Glomerular visceral epithelial cell (primary cell): ENCODE results near the gene CPT1B.

ENCODE experiments used
- DNase-seq: peaks from one replicate; pipeline ENCODE4 v3.0.0-alpha.2; 2016; ENCODE audit errors: extremely low spot score

CPT1B gene

DNA sequence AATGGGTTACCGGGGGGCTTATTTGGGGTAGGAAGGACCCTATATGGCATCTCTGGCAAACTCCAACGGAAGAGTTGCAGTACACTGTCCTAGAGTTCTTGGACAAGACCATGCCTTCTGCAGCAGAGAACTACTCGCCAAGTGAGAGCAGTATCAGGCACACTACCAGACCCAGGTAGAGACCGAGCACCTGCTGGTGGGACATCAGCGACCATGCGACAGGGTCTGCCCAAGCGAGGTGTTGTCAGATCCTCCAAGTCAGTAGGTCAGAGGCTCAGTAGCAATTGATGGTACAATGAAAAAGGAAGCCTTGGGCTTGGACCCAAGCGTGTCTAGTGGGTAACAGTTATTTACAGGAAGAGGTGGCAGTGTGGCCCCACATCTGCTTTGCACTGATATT lies 7.6 kb upstream of the CPT1B start:
- no peak for DNase-seq

DNA sequence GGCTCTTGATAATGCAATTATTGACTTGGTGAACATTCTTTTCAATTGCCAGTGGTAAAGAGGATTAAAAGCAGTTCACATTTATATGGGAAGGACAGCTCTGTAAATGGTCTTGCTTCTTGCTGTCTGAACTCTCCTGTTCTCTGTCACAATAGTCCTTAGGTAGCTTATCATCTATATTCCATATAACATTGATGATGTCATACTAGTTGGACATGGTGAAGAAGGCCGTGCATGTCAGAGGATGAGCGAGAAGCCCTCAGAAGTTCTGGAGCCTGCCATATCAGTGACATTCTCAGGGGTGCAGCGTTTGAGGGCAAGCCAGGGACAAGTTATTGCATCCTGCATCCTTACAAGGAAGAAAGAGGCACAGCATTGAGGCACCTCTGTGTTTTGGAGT lies 7.0 kb upstream of the CPT1B start:
- DNase-seq, result no peak

DNA sequence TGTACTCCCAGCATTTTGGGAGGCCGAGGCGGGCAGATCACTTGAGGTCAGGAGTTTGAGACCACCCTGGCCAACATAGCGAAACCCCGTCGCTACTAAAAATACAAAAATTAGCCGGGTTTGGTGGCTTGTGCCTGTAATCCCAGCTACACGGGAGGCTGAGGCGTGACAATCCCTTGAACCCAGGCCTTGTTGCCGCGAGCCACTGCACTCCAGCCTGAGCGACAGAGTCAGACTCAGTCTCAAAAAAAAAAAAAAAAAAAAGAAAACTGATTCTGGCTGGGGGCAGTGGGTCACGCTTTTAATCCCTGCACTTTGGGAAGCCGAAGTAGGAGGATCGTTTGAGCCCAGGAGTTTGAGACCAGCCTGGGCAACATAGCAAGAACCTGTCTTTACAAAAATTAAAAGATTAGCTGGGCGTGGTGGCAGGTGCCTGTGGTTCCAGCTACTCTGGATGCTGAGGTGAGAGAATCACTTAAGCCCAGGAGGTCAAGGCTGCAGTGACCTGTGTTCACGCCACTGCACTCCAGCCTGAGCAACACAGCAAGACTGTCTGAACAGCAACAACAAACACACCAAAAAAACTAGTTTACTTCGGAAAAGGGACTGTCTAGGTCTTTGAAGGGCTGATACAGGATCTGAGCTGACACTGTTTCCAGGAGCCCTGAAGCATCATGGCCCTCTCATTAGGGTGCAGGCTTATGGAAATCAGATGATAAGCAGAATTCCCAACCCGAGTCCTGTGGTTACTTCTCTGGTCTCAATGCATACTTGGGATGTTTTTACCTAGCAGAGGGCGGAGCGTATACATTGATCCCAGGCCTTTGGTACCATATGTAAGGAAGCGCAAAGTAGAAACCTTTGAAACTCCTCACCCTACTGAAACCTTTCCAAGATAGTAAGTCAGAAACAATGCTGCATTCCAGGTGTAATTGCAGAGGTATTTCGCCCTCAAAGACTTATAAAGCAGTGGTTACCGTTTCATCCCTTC lies 6.2 kb upstream of the CPT1B start:
- DNase-seq, result no peak

DNA sequence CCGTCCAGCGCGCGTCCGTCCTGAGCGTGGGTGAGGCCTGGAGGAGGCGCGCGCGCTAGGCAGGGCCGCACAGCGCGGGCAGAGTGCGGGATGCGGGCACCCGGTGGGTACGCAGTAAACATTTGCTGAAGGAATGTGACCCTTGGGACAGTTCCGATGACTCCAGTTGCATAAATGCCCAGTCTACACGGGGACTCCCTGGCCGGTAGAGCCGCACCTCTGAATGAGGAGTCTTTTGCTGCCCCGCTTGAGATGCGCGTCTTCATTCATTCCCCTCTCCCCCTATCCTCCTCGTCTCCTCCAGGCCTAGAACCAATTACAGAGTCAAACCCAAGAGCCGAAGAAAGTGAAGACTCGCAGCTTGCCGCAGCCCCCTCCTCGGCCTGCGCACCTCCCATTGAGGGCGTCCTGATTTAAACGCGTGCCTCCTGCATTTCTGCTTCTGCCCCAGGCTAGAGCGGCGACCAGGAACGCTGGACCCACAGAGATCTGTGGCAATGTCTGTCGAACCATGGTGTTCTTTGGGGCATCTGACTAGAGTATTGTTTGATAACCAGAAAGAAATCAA lies 5.2 kb upstream of the CPT1B start:
- DNase-seq, result no peak

DNA sequence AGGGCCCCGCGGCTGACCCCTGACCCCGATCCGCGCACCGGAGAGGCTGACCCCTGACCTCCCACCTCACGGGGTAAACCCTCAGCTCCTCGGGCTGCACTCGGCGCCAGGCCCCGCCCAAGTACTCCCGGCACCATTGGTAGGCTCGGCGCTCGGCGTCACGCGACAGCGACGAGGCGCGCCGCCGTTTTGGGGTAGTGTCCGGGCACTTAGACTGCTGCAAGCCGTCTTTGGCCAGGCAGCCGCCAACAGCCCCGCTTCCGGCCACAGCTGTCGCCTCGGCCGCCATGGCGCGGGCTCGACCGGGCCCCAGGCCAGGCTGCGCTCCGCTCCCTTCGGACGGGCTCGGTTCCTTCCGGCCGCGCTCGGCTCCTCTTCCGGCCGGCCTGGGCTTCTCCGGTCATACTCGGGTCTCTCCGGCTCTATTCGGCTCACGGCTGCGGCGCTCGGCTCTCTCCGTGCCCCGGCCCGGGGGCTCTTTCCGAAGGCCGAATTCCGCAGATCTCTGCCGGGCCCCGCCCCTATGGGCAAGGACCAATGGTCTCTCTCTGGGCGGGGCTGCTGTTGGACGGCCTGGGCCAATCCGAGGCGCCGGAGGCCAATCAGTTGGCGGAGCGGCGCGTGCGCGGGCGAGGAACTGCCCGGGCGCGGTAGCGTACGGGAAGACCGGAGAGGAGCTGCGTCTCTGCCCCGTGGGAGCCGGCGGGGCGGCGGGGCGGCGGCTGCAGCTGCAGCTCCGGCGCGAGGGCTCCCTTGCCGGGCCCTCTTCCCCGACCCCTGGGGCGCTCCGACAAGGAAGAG lies 4.5 kb upstream of the CPT1B start, which contains the start of gene CHKB:
TSS of gene CHKB (minus strand) at position 357 of the 801 bp plus-strand sequence. CDS start at position 289, 68 bp downstream.
- peak; percentile 97 for DNase-seq

DNA sequence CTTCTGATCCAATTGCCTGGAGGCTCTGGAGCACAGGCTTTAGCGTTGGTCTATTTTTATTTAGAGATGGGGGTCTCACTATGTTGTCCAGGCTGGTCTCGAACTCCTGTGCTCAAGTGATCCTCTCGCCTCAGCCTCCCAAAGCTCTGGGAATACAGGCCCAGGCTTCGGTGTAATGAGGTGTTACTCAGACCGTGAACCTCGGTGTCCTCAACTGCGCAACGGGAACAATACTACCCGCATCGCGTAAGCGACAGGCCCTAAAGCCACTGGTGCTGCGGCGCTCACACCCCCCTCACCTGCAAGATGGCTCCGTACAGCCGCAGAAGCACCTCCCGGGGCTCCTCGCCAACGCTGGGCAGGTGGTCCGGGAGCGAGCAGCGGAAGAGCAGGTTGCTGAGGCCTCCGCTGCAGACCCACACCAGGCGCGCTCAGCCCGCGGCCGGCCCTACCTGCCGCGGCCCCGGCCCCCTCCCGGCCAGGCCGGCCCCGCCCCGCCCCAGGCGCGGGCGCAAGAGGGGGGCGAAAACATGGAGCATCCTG lies 3.8 kb upstream of the CPT1B start:
- peak; percentile 12 for DNase-seq

DNA sequence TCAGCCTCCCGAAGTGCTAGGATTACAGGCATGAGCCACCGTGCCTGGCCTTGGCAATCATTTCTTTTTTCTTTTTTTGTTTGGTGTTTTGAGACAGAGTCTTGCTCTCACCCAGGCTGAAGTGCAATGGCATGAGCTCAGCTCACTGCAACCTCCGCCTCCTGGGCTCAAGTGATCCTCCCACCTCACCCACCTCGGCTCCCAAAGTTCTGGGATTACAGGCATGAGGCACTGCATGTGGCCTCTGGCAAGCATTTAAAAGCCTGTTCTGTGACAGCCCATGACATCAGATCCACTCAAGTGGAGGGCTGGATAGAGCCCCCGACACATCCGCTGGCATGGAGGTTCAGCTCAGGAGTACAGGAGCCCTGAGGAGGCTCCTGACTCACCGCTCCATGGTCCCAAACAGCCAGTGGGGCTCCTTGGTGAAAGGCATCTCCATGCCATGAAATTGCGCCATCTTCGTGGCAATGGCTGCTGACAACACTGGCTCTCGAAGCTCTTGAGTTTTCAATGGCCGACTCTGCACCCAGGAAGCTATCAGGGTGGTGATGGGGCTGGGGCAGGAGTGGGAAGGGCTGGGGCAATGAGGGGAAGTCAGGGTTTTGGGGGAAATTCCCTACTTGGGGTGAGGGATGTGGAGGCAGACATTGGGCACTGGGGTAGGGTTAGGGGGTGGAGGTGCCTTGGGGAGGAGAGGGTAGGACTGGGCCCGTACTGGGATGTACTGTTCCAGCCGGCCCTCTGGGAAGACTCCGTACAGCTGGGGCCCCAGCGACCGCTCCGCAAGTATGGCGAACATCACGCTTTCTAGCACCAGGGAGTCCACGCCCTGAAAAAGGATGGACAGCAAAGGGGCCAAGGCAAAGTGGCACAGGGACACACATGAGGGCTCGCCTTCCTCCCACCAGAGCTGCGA lies 3.1 kb upstream of the CPT1B start:
- no peak for DNase-seq

DNA sequence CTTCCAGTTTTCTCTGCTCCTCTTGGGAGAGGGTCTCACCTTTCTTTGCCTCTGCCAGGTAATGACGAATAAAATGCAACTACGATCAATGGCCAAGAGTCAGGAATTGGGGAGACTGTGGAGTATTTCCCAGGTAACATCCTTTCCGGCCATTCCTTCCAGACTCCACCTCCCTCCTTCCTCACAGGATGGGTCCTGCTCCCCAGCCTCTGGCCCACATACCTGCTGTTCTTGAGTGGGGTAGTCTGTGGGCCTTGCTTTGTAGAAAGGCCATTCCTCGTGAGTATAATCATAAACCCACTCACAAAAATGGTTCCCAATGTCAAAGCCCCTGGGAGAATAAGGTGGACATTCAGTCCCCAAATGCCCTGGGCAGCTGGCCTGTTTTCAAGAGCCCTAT lies 1.5 kb upstream of the CPT1B start:
- no peak for DNase-seq

DNA sequence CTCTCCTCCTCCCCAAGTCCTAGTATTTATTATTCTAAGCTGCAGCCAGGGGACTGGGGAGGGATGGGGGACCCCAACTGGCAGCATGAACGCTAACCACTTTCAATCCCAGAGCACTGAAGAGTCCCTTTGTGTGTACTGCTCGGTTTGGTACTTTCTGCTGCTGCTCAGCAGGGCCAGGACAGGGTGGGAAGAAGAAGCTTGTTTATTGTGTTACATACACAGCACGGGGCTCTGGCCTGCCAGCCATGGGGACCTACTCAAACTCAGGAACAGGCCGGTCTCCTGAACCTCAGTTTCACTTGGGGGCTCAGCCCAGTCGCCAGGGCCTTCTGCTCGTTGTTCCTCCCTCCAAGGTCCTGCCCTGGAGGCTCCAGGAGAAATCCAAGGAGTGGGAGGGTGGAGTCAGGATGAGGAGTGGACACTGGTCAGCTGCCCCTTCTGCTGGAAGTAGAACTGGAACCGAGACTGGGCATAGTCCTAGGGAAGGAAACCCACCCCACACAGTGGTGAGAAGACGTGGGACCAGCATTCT lies 616 bp upstream of the CPT1B start:
- DNase-seq, result no peak

DNA sequence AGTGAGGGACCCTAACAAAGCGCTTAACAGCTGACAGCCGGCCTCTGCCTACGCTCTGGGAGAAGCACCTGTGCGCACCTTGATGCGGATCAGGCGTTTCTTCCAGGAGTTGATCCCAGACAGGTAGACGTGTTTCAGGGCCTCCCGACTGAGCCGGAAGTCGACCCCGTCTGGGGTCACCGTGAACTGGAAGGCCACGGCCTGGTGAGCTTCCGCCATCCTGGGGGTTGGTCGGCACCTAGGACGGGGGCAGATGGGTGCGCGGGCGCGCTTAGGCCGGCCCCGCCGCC lies 585 bp downstream of the CPT1B start:
- DNase-seq, result no peak

DNA sequence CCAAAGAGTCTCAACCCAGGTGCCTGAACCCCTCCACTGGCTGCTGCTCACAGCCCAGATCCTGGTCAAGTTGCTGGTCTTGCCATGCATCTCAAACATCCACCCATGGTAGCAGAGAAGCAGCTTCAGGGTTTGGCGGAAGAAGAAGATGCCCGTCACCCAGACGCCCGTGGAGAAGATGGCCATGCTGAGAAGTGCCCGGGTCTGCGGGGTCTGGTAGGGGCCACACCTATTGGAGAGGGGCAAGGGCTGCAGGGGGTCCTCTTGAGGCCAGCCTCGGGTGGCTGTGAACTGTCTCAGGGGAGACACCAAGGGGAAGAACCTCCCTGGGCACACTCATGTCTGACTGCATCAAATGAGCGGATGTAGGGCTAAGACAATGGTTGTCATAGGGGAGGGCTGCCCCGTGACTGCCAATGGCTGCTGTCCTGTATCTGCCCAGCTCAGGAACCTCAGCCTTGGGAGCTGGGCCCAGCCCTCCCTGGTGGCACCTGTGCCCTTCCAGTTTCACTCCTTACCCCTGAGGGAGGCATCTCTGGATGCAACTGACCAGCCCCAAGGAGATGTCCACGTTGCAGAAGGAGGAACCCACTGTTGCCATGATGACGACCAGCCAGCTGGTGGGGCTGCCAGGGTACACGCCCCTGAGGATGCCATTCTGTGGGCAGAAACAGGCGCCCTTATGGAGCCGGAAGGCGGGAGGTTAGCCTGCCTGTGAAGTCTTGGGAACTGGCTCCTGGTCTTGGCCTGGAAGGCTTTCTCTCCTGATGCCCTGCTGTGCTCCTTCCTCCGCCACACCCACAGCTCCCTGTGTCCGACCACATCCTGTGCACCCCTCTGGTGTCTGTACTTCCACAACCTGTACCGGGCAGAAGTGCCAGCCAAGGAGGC lies 1.2 kb downstream of the CPT1B start:
- no peak for DNase-seq

DNA sequence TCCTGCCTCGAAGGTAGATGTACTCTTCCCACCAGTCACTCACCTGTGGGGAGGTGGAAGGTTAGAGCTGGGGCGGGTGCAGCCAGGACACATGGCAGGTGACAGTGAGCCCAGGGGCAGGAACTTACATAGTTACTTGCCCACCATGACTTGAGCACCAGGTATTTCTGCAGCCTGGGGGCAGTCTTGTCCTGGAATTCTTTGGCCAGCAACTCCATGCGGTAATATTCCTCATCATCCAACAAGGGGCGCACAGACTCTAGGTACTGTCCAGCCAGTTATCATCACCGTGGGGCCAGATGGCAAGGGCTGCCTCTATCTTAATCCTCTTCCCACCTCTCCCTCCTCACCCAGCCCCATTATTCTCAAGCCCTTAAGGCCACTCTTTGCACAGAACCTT lies 2.2 kb downstream of the CPT1B start:
- peak; percentile 36 for DNase-seq

DNA sequence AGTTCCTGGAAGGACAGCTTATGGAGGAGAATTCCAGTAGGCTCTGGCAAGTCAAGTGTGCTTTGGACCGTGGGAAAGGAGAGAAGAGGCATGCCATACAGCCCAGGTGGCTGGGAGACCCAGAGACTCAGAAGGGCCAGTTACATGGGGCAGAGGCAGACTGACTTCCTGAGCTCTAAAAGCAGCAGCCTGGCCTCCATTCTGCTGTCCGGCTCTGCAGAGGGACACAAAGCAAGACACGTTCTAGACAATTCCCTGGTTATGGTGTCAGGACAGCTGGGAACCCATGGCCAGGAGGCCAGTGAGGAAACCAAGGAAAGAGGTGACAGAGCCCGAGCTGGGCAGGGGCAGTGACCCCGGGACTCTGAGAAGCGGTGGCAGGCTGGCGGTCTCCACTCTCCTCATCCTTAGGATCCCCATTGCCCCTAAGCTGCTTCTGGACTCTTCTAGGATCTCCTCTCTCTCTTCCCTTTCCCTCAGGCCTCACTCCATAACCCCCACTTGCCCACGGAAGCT lies 2.7 kb downstream of the CPT1B start:
- DNase-seq, result no peak

DNA sequence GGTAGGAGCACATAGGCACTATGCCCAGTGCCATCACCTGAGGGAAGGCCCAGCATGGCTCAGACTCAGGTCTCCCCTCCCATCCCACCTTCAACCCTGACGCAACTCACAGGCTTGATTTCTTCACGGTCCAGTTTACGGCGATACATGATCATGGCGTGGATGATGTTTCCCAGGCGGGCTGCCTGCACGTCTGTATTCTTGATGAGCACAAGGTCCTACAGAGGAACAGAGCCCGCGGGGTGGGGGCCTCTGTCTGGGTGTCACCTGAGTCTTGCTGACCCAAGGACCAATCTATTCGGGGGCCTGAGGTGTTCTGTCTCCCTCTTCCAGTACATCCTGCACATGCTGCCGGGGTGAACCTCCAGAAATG lies 3.9 kb downstream of the CPT1B start:
- DNase-seq, result no peak

DNA sequence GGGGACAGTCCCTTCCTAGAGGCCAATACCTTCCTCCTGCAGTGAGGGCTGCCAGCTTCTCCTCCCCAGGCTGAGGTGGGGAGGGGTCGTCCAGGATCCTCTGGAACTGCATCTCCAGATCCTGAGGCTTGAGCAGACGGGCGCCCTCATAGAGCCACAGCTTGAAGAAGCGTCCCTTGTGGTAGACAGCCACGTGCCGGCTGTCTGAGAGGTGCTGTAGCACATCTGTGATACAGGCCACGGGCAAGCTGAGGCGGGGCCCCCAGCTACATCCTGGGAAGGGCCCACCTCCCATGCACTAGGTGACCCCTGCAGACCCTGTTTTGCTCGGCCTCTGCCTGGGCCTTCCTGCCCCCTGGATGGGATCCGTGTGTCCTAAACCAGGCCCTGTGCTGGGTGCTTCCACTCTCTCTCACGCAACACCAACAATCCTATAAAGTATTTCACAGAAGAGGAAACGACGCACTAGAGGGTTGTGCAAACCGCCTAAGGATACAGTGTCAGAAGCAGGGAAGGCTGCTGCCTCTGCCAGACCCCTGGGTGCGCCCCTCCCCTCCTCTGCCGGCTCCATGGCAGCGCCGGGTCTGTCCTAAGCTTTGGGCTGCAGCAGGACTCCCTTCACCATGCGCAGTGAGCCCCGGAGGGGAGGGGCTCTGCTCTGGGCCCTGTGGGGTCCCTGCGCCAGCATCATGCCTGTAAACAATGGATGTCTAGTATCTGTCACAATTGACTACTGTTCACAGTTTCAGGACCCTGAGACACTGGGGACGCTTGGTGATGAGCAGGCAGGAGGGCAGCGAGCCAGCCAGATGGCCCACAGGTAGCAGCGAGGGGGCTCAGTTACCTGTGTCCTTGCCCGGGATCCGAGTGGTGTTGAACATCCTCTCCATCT lies 4.5 kb downstream of the CPT1B start:
- no peak for DNase-seq

DNA sequence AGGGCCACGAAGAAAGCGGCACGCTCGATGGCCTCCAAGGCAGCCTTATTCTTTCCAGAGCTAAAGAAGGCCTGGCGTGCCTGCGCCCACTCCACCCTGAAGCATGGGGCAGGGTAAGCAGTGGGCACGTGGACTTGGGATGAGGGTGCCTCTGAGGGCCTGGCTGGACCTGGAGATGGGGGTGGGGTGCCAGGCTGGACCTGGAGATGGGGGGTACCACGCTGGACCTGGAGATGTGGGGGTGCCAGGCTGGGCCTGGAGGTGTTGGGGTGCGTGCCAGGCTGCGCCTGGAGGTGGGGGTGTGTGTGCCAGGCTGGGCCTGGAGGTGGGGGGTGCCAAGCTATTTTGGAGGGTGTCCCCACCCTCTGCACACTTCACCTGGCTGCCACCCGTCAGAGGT lies 5.3 kb downstream of the CPT1B start:
- DNase-seq, result no peak

DNA sequence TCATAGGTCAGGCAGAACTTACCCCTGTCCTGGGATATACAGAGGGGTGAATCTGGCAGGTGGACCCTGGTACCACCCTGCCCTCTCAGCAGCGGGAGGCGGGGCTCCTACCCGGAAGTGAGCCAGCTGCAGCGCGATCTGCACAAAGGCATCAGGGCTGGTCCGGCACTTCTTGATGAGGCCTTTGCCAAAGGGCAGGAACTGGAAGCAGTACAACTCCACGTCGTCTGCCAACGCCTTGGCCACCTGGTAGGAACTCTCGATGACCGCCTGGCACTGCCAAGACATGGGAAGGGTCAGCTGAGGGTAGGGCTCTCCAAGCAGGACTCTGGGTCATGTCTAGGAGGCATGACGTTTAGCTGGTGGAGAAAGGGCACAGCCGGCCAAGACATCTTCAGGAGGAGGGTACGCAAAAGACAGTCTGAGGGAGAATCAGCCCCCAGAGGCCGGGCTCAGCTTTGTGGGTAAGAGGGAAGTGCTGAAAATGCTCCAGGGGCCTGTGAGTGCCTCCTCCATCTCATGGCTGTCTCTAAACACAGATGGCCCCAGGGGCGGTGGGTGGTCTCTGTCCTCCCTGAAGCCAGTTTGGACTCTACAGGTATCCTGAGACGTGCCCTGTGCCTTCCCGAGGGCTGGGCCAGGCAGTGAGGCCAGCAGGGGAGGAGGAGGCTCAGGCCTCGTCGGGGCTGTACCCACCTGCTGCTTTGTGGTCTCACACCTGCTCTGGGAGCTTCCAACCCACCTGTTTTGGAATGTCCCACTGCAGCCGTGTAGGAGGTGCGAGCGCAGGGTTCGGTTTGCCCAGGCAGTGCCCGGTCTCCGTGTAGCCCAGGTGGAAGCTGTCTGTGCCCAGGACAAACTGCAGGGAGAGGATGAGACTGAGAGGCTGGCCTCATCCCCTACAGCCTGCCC lies 6.7 kb downstream of the CPT1B start:
- no peak for DNase-seq

DNA sequence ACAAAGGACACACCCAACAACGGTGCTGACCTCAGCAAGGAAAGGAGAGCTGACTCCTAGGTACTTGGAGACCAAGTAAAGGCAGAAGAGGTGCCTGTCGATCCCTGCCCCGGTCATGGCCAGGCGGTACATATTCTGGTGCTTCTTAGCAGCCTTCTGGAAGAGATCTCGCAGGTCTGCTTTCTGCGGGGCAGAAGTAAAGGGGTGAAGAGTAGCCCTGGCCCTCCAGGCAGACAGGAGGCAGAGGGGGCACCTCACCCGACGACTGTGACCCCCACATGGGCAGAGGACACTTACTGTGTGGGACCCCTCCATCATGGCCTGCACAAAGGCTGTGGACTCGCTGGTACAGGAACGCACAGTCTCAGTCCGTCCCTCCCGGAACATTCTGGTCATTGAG lies 7.4 kb downstream of the CPT1B start:
- DNase-seq, result no peak
